ENCODE data around the gene BAG5.

- TF ChIP-seq CTCF (conservative IDR thresholded peaks at IDR 0.05; ENCODE audit: low read length) (no peak), EZH2phosphoT487 (IDR thresholded peaks at IDR 0.05; ENCODE audit: borderline replicate concordance) (no peak)
These were observed 28.4 kb downstream of the BAG5 start for GRCh38 chr14:103533999-103534575.

Measured in Loucy (cell line).